HTERT RPE-1 (cell line): ENCODE measurements around the gene NEK7.
"Not testable (repeated sequence)": the region's sequence is repeated elsewhere in the genome, so short reads cannot be mapped to it uniquely, and the experiment has no call there.

Source experiments
- in situ Hi-C: fragments of 300-500 bp; cut with MboI; formaldehyde crosslinking; loops from 4 replicates; pipeline ENCODE4 v1.14.3; 2020; ENCODE audit warnings: low sequenced_read_pairs

Gene NEK7

GRCh38 chr1:198168227-198168626 is 11.4 kb downstream of the NEK7 start:
- in situ Hi-C loops: no loop called here

DNA sequence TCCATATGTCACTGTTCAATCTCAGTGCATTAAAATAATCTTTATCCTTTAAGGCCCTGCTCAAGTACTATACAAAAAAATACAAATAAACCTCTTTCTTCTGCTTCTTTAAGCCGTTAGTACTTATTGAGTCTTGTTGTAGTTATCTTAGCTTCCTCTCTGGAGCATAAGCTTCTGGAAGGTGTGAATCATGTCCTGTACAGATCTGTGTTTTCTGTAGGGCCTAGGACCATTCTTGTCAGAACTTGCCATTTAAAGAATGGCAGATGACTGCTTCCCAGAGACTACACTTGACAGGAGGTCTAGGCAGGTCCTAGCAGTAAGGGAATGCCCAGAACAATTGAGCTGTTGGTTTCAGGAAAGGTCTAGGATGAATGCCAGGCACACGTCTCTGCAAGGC is 12.9 kb downstream of the NEK7 start:
- in situ Hi-C loops: no loop called here

- in situ Hi-C loops: no loop called here
Observed at GRCh38 chr1:198171667-198172540, 15.1 kb downstream of the NEK7 start.

DNA sequence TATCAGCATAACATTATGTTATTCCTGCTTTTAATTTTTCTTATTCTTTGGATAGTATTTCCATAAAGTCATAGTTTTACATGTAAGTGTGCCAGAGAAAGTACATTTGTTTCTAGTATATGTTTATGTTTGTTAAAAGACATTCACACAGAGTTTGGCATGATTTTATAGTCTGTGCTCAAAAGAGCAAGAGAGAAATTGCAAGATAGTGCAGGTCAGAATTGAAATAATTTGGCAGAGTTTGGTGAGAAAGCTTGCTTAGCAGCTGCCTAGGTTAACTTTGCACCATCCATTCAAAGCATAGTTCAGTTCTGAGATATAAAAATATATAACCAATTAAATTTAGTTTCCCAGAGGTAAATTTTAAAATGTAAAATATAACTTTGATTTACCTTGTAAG is 17.0 kb downstream of the NEK7 start:
- in situ Hi-C loops: no loop called here

DNA sequence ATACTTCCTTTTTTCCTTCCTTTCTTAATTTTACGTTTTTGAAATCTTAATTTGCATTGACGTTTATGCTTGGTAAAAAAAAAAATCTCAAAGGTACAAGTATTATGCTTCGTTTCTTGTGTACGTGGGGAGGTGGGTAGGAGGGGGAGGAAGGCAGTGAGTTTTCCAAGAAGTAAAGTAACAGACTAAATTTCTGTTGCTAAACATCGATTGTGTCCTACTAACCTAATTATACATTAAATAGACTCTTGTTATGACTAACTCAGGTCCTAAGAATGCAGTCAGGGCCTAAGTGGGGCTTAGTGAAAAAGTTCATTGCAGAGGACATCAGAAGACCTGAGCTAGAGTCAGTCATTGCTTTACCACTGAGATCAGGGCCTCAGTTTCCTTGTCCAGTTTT is 17.5 kb downstream of the NEK7 start:
- in situ Hi-C loops: no loop called here

DNA sequence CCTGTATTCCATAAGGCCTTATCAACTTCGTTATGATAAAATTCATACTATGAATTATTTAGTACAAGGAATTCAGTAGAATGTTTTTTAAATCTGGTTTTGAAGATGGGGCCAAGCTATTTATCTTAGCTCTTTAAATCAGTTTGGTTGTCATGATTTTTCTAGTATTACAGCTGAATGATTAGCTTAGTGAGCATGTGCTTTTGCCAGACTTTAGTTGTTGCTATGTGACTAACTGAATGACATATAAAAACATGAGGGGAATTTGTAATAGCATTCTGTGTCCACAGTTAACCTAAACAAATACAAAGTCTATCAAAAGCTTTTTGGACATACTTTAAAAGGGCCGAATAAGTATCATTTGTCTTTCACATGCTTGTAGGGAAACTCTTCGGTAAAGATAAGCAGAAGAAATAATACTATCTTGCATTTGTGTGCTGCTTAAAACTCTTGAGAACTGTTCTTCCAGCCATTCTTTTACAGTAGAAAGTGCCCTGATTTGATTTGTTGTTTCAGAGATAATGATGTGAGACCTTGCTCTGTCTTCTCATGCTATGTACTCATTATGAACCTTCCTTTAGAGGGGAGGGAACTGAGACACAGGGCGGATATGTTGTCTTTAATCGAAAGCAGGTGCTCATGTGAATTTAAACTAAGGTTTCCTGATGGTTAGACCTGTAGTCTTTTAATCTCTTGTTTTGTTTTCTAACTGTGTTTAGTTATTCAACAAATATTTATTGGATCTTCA is 18.8 kb downstream of the NEK7 start:
- in situ Hi-C loops: no loop called here

- in situ Hi-C loops: no loop called here
Observed at GRCh38 chr1:198176179-198176578, 19.4 kb downstream of the NEK7 start.

GRCh38 chr1:198177546-198177945 is 20.7 kb downstream of the NEK7 start:
- in situ Hi-C loops: no loop called here

- in situ Hi-C loops: no loop called here
Observed at GRCh38 chr1:198178615-198179014, 21.8 kb downstream of the NEK7 start.

DNA sequence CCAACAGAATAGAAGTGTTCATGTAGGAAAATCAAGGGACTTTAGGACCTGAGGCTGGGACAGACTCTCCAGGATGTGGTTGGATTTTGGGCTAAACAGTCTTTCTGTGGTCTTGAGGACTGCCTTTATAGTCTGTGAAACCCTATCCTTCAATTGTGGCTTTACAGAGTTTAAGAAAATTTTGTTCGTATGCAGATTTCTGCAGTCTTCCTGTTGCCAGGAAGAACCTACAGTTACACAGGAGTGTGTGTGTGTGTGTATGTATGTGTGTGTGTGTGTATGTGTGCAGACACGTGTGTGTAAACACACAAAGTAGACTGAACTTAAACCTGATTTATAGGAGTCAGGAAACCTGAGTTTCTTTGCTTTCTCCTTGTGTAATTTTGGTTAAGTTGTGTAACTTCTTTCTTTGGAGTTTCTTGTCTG is 22.8 kb downstream of the NEK7 start:
- in situ Hi-C loops: no loop called here

GRCh38 chr1:198183605-198184004 is 26.8 kb downstream of the NEK7 start:
- in situ Hi-C loops: no loop called here

DNA sequence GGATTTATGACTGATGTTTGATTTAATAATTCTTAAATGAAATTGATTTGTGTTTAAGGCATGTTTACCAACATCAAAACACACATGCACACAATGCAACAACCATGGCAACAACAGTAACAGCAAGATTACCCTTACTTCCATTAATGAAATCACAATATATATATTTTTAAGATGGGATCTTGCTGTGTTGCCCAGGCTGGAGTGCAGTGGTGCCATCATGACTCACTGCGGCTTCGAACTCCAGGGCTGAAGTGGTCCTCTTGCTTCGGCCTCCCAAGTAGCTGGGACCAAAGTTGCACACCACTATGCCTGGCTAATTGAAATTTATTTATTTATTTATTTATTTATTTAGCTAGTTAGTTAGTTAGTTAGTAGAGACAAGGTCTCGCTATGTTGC is 27.7 kb downstream of the NEK7 start:
- in situ Hi-C loops: no loop called here

DNA sequence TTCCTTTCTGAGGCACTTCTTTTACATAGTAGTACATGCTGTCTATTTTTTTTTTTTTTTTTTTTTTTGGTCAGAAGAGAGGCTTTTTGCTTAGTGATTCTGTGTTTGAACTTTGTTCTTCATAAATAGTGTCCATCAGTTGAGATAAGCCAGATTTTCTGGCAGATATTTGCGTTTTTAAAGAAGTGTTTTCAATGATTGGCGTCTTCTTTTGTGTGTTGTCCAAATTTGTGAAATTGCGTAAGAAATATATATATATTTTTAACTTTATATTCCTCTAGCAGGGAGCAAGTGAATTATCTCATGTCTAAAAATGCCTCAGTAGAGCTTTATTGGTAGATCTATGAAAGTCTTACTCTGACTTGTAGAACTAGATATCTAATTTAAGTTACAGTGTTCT is 28.3 kb downstream of the NEK7 start:
- in situ Hi-C loops: no loop called here

GRCh38 chr1:198185759-198186158 is 29.0 kb downstream of the NEK7 start:
- in situ Hi-C loops: no loop called here

GRCh38 chr1:198186916-198187580 is 30.2 kb downstream of the NEK7 start:
- in situ Hi-C loops: no loop called here

DNA sequence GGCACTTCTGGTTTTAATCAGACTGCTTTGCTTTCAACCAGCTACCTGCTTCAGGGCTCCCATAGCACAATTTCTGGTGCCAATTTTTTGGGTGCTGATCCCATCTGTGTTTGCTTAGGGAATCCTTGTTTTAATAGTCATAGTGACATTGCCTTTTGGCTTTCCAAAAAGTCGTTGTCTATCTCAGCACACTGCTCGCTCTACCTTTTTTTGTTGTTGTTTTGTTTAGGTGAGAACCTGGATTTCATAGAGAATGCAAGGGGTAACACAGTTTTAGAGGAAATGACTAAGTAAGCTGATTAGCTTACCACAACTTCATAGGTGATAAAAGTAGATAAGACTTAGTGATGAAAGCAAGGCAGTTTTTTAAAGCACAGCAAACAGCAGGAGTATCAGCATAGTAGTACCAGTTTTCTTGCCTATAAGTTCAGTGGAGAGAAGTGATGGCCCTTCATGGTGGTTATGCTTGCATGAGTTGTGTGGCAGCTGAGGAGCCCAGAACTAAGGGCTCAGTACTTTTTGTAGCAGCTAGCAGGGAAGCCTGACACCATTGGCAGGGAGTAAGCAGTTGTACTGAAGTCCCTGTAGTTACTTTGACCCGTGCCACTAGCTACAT is 31.3 kb downstream of the NEK7 start:
- in situ Hi-C loops: no loop called here

DNA sequence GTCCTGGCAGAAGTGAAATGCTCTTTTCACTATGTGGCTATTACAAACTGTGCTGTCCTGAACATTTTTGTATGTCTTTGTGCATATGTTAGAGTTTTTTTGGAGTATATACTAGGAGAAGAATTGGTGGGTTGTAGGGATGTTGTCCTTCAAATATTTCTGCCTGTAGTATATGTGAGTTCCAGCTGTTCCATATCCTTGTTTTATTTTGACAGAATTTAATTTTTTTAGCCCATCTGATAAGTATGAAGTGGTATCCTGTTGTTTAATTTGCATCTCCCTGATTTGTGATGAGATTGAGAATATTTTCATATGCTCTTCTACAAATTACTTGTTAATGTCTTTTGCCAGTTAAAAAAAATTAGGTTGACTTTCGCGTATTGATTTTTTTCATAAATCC is 34.3 kb downstream of the NEK7 start:
- in situ Hi-C loops: no loop called here

- in situ Hi-C loops: not testable (repeated sequence)
Observed at GRCh38 chr1:198193871-198194270, 37.1 kb downstream of the NEK7 start.

- in situ Hi-C loops: no loop called here
Observed at GRCh38 chr1:198196630-198197029, 39.8 kb downstream of the NEK7 start.

DNA sequence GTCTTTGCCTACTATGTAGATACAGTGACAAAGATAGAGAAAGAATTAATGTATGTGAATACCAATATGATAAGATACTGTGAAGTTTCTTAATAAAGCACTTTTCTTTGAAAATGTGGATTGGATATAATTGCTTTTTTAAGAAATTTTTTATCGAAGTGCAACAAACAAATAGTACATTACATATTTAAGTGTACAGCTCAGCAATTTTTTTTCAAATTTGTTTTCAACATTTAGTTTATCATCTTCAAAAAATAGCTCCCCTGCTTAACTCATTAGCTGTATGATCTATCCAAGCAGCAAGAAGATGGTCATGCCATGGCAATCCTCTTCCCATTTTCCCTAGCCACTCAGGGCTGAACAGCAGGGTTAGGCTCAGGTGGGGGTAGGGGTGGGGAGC is 40.5 kb downstream of the NEK7 start:
- in situ Hi-C loops: no loop called here

- in situ Hi-C loops: no loop called here
Observed at GRCh38 chr1:198199105-198199504, 42.3 kb downstream of the NEK7 start.
